Measurements from ENCODE around the gene CNTLN.
A peak's percentile ranks its signal among the peaks of the same experiment; 100 is the strongest.
"Not testable (repeated sequence)": the region's sequence is repeated elsewhere in the genome, so short reads cannot be mapped to it uniquely, and the experiment has no call there.

The CNTLN gene

DNA sequence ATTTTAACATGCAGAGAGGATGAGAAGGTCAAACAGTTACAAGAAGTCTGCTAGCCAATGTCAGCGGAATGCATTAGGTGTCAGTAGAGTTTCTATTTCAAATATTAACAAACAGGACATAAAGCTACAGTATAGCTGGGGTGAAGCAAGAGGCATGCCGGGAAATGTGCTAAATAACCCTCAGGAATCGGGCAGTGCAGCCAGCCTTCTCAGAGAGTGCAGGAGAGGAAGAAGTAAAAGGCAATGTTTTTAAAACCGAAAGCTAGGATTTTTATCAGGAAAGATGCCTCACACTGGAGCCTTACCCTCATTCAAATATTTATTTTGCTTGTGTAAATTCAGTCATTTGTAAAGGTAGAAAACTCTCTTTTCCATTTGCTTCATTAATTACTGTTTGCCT lies 384.9 kb downstream of the CNTLN start:
- no peak for DNase-seq

DNA sequence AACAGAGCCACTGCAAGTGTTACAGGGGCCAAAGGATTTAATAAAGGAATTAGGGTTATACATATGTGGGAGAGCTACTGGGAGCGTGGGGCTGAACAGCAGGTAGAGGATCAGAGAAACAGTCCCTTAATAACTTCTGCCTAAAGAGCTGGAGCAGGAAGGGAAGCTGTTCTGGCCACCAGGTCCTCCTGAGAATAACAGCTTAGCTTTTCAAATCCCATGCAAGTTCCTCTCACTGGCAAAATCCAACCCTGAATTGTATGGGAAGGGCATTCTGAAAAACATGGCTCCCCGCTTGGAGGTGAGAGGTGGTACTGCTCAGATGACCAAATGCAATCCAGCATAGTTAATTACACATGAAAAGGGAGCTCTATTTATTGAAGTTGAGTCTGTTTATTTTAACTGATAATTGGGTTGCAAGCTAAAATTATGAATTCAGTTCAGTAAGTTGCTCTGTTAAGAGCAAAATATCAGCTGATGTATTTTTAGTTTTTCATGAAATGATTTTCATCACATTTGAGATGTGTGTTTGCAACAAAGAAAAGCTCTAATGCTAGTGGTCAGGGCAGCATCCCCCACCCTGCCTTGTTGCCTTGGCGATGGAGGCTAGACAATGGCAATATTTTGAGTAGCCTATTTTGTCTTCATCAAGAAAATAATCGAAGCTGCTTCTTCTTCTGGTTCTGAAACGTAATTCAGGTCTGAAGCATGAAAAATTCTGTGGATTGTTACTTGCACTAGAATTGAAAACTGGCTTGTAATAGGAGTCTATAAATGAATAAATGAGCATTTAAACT lies 385.6 kb downstream of the CNTLN start:
- DNase-seq: no peak

DNA sequence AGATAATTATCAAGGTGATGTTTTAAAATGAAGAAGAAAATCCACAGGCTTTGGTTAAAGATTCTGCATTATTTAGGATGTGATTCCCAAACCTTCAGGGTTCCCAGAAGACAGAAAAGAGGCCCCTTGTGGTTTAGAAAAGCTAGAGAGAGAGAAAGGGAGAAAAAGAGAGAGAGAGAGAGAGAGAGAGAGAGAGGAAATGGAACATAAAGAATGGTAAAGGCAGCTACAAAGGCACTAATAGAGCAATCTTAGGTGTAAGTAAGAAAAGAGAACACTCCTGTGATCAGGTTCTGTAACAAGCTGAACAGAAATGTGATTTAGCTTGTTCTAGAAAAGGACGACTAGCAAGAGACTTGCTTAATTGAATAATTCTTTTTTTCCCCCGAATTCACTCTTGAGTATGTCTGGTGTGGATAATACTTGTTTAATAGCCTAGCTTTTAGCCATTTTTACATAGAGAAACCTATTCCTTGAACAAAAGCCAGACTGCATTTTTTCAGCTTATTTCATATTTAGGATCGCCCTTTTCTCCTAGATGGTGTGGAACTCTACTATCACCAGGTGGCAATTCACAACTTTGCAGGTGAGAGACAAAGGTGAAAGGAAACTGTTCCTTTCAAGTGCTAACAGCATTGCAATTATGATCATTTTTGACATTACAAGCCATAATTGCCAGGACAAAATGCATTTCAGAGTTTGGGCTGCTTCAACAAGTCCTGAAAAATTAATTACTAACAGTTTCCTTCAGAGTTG lies 386.4 kb downstream of the CNTLN start:
- no peak for DNase-seq

DNA sequence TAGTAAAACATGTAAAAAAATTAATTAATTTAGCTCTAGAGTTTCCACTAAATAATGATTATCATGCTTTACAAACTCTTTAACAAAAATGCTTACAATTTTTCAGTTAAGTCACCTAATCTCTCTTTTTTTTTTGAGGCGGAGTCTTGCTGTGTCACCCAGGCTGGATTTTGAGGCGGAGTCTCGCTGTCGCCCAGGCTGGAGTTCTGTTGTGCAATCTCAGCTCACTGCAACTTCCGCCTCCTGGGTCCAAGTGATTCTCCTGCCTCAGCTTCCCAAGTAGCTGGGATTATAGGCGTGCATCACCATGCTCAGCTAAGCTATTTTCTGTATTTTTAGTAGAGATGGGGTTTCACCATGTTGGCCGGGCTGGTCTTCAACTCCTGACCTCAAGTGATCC lies 391.9 kb downstream of the CNTLN start:
- DNase-seq: not testable (repeated sequence)

DNA sequence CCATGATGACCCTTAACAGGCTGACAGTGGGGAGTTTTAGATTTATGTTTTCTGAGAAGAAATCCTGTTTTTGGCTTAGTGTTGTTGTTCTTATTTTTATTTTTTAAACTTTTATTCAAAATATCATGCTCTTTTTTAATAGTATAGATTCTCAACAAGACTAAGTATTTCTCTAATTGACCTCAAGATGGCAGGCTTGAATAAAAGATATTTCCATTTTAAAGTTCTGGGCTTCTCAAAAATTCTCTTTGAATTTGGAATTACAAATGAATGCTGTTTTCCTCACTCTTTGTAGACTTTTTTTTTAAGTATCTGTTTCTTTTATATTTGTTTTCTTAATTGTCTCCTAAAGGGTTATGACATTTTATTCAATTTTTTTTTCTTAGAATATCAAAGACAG lies 394.0 kb downstream of the CNTLN start:
- DNase-seq: peak; percentile 5

DNA sequence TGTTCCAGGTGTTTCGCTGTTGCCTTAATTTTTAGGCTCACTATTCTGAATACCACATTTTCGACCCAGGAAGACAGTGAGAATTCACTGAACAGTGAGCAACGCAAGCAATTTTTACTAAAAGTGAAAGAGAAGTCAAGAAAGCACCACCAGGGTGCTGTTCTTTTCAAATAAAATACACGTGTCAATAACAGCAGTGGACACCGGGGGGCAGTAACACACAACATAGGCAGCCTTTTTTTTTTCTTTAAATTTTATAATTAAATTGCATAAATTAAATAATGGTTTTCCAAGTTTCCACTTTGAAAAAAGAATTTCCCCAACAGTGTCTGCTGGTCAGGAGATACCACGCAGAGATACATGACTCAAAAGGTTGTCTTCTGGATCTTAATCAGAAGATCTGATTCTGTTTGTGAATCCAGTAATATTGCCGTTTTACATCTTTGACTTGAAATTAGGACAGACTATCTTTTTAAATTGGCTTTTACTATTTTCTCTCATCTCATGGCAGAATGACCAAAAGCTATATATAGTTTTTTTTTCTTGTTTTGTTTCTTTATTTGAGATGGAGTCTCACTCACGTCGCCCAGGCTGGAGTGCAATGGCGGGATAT lies 396.9 kb downstream of the CNTLN start:
- DNase-seq: peak; percentile 55

DNA sequence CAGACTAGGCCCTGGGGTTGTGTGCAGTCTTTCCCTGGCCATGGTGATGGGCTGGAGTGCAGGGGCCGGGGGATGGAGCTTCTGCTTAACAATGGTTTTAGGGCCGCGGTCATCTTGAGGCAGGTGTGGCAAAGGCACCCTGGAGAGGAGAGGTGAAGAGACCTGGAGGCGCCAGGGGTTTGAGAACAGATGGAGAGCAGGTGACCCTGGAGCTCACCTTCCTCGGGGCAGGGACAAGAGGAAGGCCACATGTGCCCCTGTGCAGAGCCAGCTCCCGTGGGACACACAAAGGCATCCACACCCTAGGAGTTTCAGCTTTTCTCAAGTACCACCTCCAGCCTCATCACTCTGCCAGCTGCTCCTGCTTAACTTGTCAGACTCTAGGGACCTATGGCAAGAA lies 397.6 kb downstream of the CNTLN start:
- no peak for DNase-seq

DNA sequence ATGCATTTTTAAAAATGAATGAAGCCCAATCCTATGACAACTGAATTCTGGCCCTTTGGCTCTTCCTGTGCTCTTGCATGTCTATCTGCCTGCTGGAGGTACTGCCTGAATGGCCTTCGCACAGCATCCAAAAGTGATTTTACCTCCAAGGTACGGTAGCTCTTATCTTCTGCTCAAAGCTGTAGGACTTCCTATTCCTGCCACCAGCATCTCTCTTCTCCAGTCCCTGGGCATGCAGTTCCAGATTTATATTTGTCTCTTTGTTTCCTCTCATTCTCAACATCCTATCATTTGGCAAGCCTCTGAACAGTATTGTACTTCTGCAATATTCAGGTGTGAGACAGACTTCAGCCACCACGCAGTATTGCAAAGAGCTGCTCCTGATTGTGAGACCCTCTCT lies 400.3 kb downstream of the CNTLN start:
- DNase-seq: no peak

DNA sequence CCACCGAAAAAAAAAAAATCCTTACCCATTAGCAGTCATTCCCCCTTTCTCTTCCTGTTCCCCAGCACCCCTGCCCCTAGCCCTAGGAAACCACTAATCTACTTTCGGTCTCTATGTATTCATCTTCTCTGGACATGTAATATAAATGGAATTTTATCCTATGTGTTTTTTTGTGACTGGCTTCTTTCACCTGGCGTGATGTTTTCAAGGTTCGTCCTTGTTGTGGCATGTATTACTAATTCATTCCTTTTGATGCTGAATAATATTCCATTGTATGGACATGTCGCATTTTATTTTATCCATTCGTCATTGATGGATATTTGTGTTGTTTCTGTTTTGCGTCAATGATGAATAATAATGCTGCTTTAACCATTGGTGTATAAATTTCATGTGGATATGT lies 401.2 kb downstream of the CNTLN start:
- no peak for DNase-seq

DNA sequence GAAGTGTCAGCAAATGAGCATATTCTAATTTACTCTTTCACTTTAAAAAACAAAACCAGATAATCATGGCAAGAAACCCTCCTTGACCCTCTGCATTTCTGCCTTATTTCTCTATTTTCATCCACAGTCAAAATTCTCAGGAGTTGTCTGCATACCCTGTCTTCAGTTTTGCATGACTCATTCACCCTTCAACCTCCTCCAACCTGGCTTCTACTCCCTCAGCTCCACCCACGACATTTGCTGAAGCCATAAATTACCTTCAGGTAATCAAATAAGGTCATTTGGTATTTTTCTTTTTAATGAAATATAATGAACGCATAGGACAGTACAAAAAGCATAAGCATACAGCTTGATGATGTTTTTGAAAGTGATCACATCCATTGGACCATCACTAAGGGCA lies 416.2 kb downstream of the CNTLN start:
- DNase-seq: no peak
